RPMI7951 (cell line): ENCODE data around the gene KRT84. TPM values are rescaled to one million over a fixed set of nuclear protein-coding genes. Genes with fewer than 3 reads are reported as not detected.

Source experiments
- DNase-seq: peaks from one replicate; pipeline ENCODE4 v3.0.0-alpha.2; 2012; ENCODE audit warnings: low read depth
- total RNA-seq: library from RNA; depleted of rRNA; stranded (reverse); fragments of >200 nt; shearing (Covaris generic); gene quantifications from 2 replicates; pipeline ENCODE4 v1.2.3, GENCODE V29; 2014

The KRT84 gene
- total RNA-seq, 1 experiment from 2014 or later: not detected

- DNase-seq: no peak
Measured at GRCh38 chr12:52362118-52362726, 23.2 kb downstream of the KRT84 start.

GRCh38 chr12:52361553-52361952 lies 23.9 kb downstream of the KRT84 start:
- no peak for DNase-seq

- DNase-seq: no peak
Measured at GRCh38 chr12:52360663-52361271, 24.7 kb downstream of the KRT84 start.

GRCh38 chr12:52360106-52360662 lies 25.3 kb downstream of the KRT84 start:
- no peak for DNase-seq

GRCh38 chr12:52359621-52360061 lies 25.8 kb downstream of the KRT84 start:
- DNase-seq: no peak

- DNase-seq: no peak
Measured at GRCh38 chr12:52358575-52359350, 26.7 kb downstream of the KRT84 start.

GRCh38 chr12:52356762-52357580 lies 28.5 kb downstream of the KRT84 start:
- no peak for DNase-seq

- no peak for DNase-seq
Measured at GRCh38 chr12:52356031-52356761, 29.3 kb downstream of the KRT84 start.

- peak; percentile 26 for DNase-seq
Measured at GRCh38 chr12:52355176-52355575, 30.3 kb downstream of the KRT84 start.

GRCh38 chr12:52354200-52354599 lies 31.3 kb downstream of the KRT84 start:
- peak; percentile 28 for DNase-seq

GRCh38 chr12:52353766-52354165 lies 31.7 kb downstream of the KRT84 start:
- DNase-seq: no peak

- DNase-seq: no peak
Measured at GRCh38 chr12:52352951-52353350, 32.5 kb downstream of the KRT84 start.

- no peak for DNase-seq
Measured at GRCh38 chr12:52351196-52352059, 34.0 kb downstream of the KRT84 start.

- no peak for DNase-seq
Measured at GRCh38 chr12:52350786-52351185, 34.7 kb downstream of the KRT84 start.

- DNase-seq: no peak
Measured at GRCh38 chr12:52350021-52350620, 35.3 kb downstream of the KRT84 start.

GRCh38 chr12:52349196-52349595 lies 36.3 kb downstream of the KRT84 start:
- no peak for DNase-seq

- DNase-seq: no peak
Measured at GRCh38 chr12:52347551-52348510, 37.6 kb downstream of the KRT84 start.

GRCh38 chr12:52347016-52347415 lies 38.4 kb downstream of the KRT84 start:
- DNase-seq: no peak
